Loucy (cell line): ENCODE data around the gene CFAP90.

Source experiments
- CTCF ChIP-seq: fragments of 200-600 bp; sonication (generic); conservative IDR thresholded peaks from 2 replicates; pipeline ENCODE4 v1.5.1; 2014; ENCODE audit warnings: mild to moderate bottlenecking, antibody characterized with exemption, low read length
- EZH2phosphoT487 ChIP-seq: fragments of 200-600 bp; IDR thresholded peaks from 2 replicates; pipeline ENCODE4 v1.6.1; 2018; ENCODE audit warnings: antibody characterized with exemption, mild to moderate bottlenecking, moderate library complexity, borderline replicate concordance

- no peak for TF ChIP-seq CTCF
- TF ChIP-seq EZH2phosphoT487 = no peak
Measured at GRCh38 chr5:7813576-7813975, 37.4 kb downstream of the CFAP90 start.
